IMR-90 (cell line): Measurements from ENCODE around the gene MCTP1. TPM values are rescaled to one million over a fixed set of nuclear protein-coding genes. Genes with fewer than 3 reads are reported as not detected.

Source experiments
- ATAC-seq: fragments of 200-7000 bp; cut with Tn5 transposase; 2 replicates; pipeline ENCODE4 v1.9.1; 2020; ENCODE audit warnings: low read depth, mild to moderate bottlenecking, moderate library complexity
- BruUV-seq: library from RNA; stranded (reverse); fragments of 400-500 nt; replicated peaks from 2 replicates; lab custom pipeline; 2021; lab: Mats Ljungman, UMichigan
- CTCF ChIA-PET: fragments of 300-600 bp; formaldehyde crosslinking; extraction: SDS; loops from one replicate; lab custom pipeline; 2021; ENCODE audit warnings: antibody characterized with exemption; lab: Yijun Ruan, JAX
- POLR2A ChIA-PET: fragments of 300-600 bp; sonication (Branson Sonifier 250); formaldehyde crosslinking; loops from one replicate; lab custom pipeline; 2022; ENCODE audit warnings: antibody characterized with exemption; ENCODE audit not compliant: unreplicated experiment; lab: Charles Lee
- DNase-seq: peaks from one replicate; pipeline ENCODE4 v3.0.0; 2013
- H2AFZ ChIP-seq: replicated peaks from 2 replicates; pipeline ENCODE3; 2013; ENCODE audit warnings: low read length, mild to moderate bottlenecking; ENCODE audit not compliant: poor library complexity
- H2AK5ac ChIP-seq: 2 replicates; pipeline ENCODE4 v1.6.1; 2013; ENCODE audit warnings: low read depth, low read length, inconsistent platforms
- H2AK9ac ChIP-seq: replicated peaks from 2 replicates; pipeline ENCODE3; 2013; ENCODE audit warnings: mild to moderate bottlenecking, low read depth, low read length, moderate library complexity; ENCODE audit not compliant: poor library complexity
- H2BK120ac ChIP-seq: 2 replicates; pipeline ENCODE4 v1.6.1; 2013; ENCODE audit warnings: low read depth, low read length, inconsistent platforms
- H2BK15ac ChIP-seq: 3 replicates; pipeline ENCODE4 v1.6.1; 2013; ENCODE audit warnings: low read depth, low read length, inconsistent platforms
- H2BK20ac ChIP-seq: 2 replicates; pipeline ENCODE4 v1.6.1; 2013; ENCODE audit warnings: low read depth, mild to moderate bottlenecking, inconsistent platforms, low read length, moderate library complexity
- H2BK5ac ChIP-seq: 2 replicates; pipeline ENCODE4 v1.6.1; 2013; ENCODE audit warnings: mild to moderate bottlenecking, low read depth, low read length, inconsistent platforms; ENCODE audit not compliant: poor library complexity, severe bottlenecking
- H3K14ac ChIP-seq: replicated peaks from 2 replicates; pipeline ENCODE4 v1.6.1; 2013; ENCODE audit warnings: low read depth, low read length, inconsistent platforms
- H3K18ac ChIP-seq: 2 replicates; pipeline ENCODE4 v1.6.1; 2013; ENCODE audit warnings: low read depth, low read length, control low read depth
- H3K23ac ChIP-seq: 2 replicates; pipeline ENCODE4 v1.6.1; 2013; ENCODE audit warnings: low read depth, low read length, inconsistent platforms
- H3K27ac ChIP-seq: 2 replicates; pipeline ENCODE4 v1.5.1; 2013; ENCODE audit warnings: mild to moderate bottlenecking, control low read depth, low read length; ENCODE audit not compliant: insufficient read depth
- H3K27me3 ChIP-seq: 2 replicates; pipeline ENCODE4 v1.6.1; 2013; ENCODE audit warnings: low read length; ENCODE audit not compliant: control insufficient read depth, insufficient read depth
- H3K36me3 ChIP-seq: 2 replicates; pipeline ENCODE4 v1.6.1; 2013; ENCODE audit warnings: low read length, mixed read lengths; ENCODE audit not compliant: control insufficient read depth, insufficient read depth
- H3K4ac ChIP-seq: 2 replicates; pipeline ENCODE4 v1.6.1; 2013; ENCODE audit warnings: low read depth, low read length, inconsistent platforms
- H3K4me1 ChIP-seq: 2 replicates; pipeline ENCODE4 v1.6.1; 2013; ENCODE audit warnings: low read length, mixed read lengths; ENCODE audit not compliant: control insufficient read depth, insufficient read depth
- H3K4me2 ChIP-seq: 2 replicates; pipeline ENCODE4 v1.6.1; 2013; ENCODE audit warnings: low read depth, mild to moderate bottlenecking, control low read depth, low read length, moderate library complexity
- H3K4me3 ChIP-seq: 2 replicates; pipeline ENCODE4 v1.5.1; 2013; ENCODE audit warnings: low read depth, mild to moderate bottlenecking, control low read depth, low read length, moderate library complexity; ENCODE audit not compliant: insufficient read depth
- H3K56ac ChIP-seq: 2 replicates; pipeline ENCODE4 v1.6.1; 2013; ENCODE audit warnings: low read length, inconsistent platforms; ENCODE audit not compliant: insufficient read depth; ENCODE audit errors: extremely low read depth
- H3K79me1 ChIP-seq, 2 experiments: 2 replicates each; pipeline ENCODE4 v1.6.1; 2013; ENCODE audit warnings: low read length in 2 of 2, inconsistent platforms in 1 of 2, low read depth in 1 of 2
- H3K9ac ChIP-seq: 2 replicates; pipeline ENCODE4 v1.6.1; 2013; ENCODE audit warnings: low read depth, low read length, control low read depth
- H3K9me1 ChIP-seq: 2 replicates; pipeline ENCODE4 v1.6.1; 2013; ENCODE audit warnings: low read length, inconsistent platforms; ENCODE audit not compliant: insufficient read depth
- H3K9me3 ChIP-seq: 2 replicates; pipeline ENCODE4 v1.6.1; 2013; ENCODE audit warnings: low read length; ENCODE audit not compliant: control insufficient read depth, insufficient read depth
- H4K20me1 ChIP-seq: 2 replicates; pipeline ENCODE4 v1.6.1; 2013; ENCODE audit warnings: low read length, inconsistent platforms; ENCODE audit not compliant: insufficient read depth
- H4K5ac ChIP-seq: 2 replicates; pipeline ENCODE4 v1.6.1; 2013; ENCODE audit warnings: mild to moderate bottlenecking, low read depth, low read length, control low read depth
- H4K8ac ChIP-seq, 2 experiments: 2 replicates each; pipeline ENCODE4 v1.6.1; 2013; ENCODE audit warnings: low read depth in 2 of 2, low read length in 2 of 2, control low read depth in 1 of 2, inconsistent platforms in 1 of 2
- H4K91ac ChIP-seq: 2 replicates; pipeline ENCODE4 v1.6.1; 2013; ENCODE audit warnings: low read depth, low read length, inconsistent platforms; ENCODE audit not compliant: insufficient read depth
- BHLHE40 ChIP-seq: fragments of 150-350 bp; IDR thresholded peaks from 2 replicates; pipeline ENCODE4 v1.6.1; 2016; ENCODE audit warnings: mild to moderate bottlenecking, low read depth, low read length
- CEBPB ChIP-seq: IDR thresholded peaks from 2 replicates; pipeline ENCODE4 v1.6.1; 2012; ENCODE audit warnings: low read depth, low read length, improper control_type of control experiment
- CHD1 ChIP-seq: IDR thresholded peaks from 2 replicates; pipeline ENCODE4 v1.6.1; 2012; ENCODE audit warnings: low read depth, low read length, improper control_type of control experiment
- FOS ChIP-seq: fragments of 150-350 bp; IDR thresholded peaks from 2 replicates; pipeline ENCODE4 v1.6.1; 2016; ENCODE audit warnings: low read depth, low read length
- MAFK ChIP-seq: IDR thresholded peaks from 2 replicates; pipeline ENCODE4 v1.6.1; 2012; ENCODE audit warnings: low read depth, low read length, improper control_type of control experiment
- MAZ ChIP-seq: IDR thresholded peaks from 2 replicates; pipeline ENCODE4 v1.6.1; 2012; ENCODE audit warnings: low read depth, mild to moderate bottlenecking, low read length, improper control_type of control experiment, moderate library complexity, borderline replicate concordance
- MXI1 ChIP-seq: IDR thresholded peaks from 2 replicates; pipeline ENCODE4 v1.6.1; 2012; ENCODE audit warnings: low read depth, mild to moderate bottlenecking, low read length, moderate library complexity, borderline replicate concordance
- NFE2L2 ChIP-seq: fragments of 150-350 bp; IDR thresholded peaks from 2 replicates; pipeline ENCODE4 v1.6.1; 2016; ENCODE audit warnings: low read depth, mild to moderate bottlenecking, low read length
- POLR2A ChIP-seq: IDR thresholded peaks from 2 replicates; pipeline ENCODE4 v1.6.1; 2012; ENCODE audit warnings: mild to moderate bottlenecking, low read depth, low read length
- RAD21 ChIP-seq: IDR thresholded peaks from 2 replicates; pipeline ENCODE4 v1.6.1; 2012; ENCODE audit warnings: low read length, improper control_type of control experiment
- RCOR1 ChIP-seq: IDR thresholded peaks from 2 replicates; pipeline ENCODE4 v1.6.1; 2012; ENCODE audit warnings: mild to moderate bottlenecking, low read length, improper control_type of control experiment; ENCODE audit not compliant: insufficient replicate concordance
- RFX5 ChIP-seq: IDR thresholded peaks from 2 replicates; pipeline ENCODE4 v1.8.0; 2012; ENCODE audit warnings: low read depth, mild to moderate bottlenecking, low read length, moderate library complexity
- SMC3 ChIP-seq: fragments of 150-350 bp; IDR thresholded peaks from 2 replicates; pipeline ENCODE4 v1.6.1; 2016; ENCODE audit warnings: low read depth, mild to moderate bottlenecking, antibody characterized with exemption, low read length, moderate library complexity
- WGBS, 2 experiments: methylation state at CpG; one replicate each; pipeline versions ENCODE4 v1.1.5 to v1.1.7; 2013; ENCODE audit warnings: missing lambda C conversion rate in 2 of 2; ENCODE audit not compliant: insufficient read length in 1 of 2; ENCODE audit errors: extremely low coverage in 2 of 2; 5-methylcytosine and 5-hydroxymethylcytosine counted together
- dilution Hi-C: fragments of 300-500 bp; cut with HindIII; formaldehyde crosslinking; loops from one replicate; pipeline ENCODE4 v1.14.3; 2018; ENCODE audit warnings: low sequenced_read_pairs; ENCODE audit not compliant: unreplicated experiment
- in situ Hi-C: fragments of 300-500 bp; cut with MboI; formaldehyde crosslinking; loops from 3 replicates; pipeline ENCODE4 v1.14.3; 2019; ENCODE audit warnings: low sequenced_read_pairs, inconsistent platforms, mixed read lengths
- intact Hi-C: fragments of 100-400 bp; cut with micrococcal nuclease; formaldehyde crosslinking; loops from 2 replicates; pipeline ENCODE4 v1.10.0; 2022
- polyA plus RNA-seq, 3 experiments: library from polyadenylated mRNA; depleted of rRNA; stranded (reverse); fragments of >200 nt; gene quantifications; 2 replicates each; pipeline ENCODE4 v1.2.3, GENCODE V29; 2012; ENCODE audit warnings: low replicate concordance in 1 of 3
- total RNA-seq: library from RNA; depleted of rRNA; stranded (reverse); fragments of >200 nt; gene quantifications from 2 replicates; pipeline ENCODE4 v1.2.3, GENCODE V29; 2012
- TF ChIP-seq, protein P1 (sequence below): fragments of 150-350 bp; IDR thresholded peaks from 2 replicates; pipeline ENCODE4 v1.6.1; 2017; ENCODE audit warnings: mild to moderate bottlenecking, antibody characterized with exemption, low read length, low read depth
- TF ChIP-seq, protein P2 (sequence below): fragments of 150-350 bp; IDR thresholded peaks from 2 replicates; pipeline ENCODE4 v1.6.1; 2016; ENCODE audit warnings: low read depth, mild to moderate bottlenecking, low read length, moderate library complexity, borderline replicate concordance
- TF ChIP-seq, protein P3 (sequence below): conservative IDR thresholded peaks from 2 replicates; pipeline ENCODE4 v1.5.1; 2012; ENCODE audit warnings: mild to moderate bottlenecking, low read depth, low read length, improper control_type of control experiment

The MCTP1 gene
- total and polyA plus RNA-seq, 2 of the 4 experiments (the other 2 are of a cell fraction), result 0.21 TPM; not detected in 1

DNA sequence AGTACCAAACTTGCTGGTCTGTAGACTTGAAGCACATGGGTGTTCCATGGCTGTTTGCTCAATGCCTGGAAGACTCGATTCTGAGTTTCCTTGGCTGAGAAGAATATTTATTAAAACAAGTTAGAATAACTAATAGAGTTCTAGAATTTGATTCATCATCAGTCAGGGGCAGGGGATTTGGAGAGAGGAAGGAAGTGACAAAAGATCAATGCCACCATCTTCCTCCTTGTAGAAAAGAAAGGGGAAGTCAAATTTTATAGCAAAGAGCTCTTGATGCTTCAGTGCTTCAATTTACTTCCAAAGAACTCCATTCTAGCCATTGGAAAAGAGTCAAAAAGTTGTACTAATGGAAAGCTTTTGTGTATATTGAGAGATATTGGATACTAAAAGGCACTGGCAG, 236.3 kb downstream of the MCTP1 start:
- Histone ChIP-seq H3K9me1 (no peaks in the 10 kb centered on the region), H2BK5ac (no peak overlapping the region), H3K79me1 (no peaks in the 10 kb centered on the region), H3K23ac (no peak overlapping the region), H2AK5ac (no peak overlapping the region), H3K27me3 (no peaks in the 10 kb centered on the region), H3K9ac (no peak overlapping the region), H4K20me1 (no peaks in the 10 kb centered on the region), H2BK20ac (no peak overlapping the region), H2BK15ac (no peak overlapping the region), H4K8ac (no peak overlapping the region), H3K4ac (no peak overlapping the region), H3K9me3 (no peaks in the 10 kb centered on the region), H3K27ac (no peak overlapping the region), H4K91ac (no peak overlapping the region), H3K4me1 (no peaks in the 10 kb centered on the region), H4K5ac (no peak overlapping the region), H3K4me2 (no peak overlapping the region), H3K14ac (no peak overlapping the region), H2BK120ac (no peak overlapping the region), H3K56ac (no peak overlapping the region), H2AK9ac (no peak overlapping the region), H3K18ac (no peak overlapping the region), H3K4me3 (no peak overlapping the region), H3K36me3 (no peaks in the 10 kb centered on the region), H2AFZ (no peak overlapping the region)
- DNase-seq (no peak), ATAC-seq (no peak)
- in situ Hi-C loops, result no loop called here
- TF ChIP-seq CHD1 (no peak), BHLHE40 (no peak), POLR2A (no peak), RFX5 (no peak), RAD21 (no peak), NFE2L2 (no peak), MAFK (no peak), SMC3 (no peak), RCOR1 (no peak), FOS (no peak), CEBPB (no peak), MXI1 (no peak), MAZ (no peak)
- TF ChIP-seq, protein P1, sequence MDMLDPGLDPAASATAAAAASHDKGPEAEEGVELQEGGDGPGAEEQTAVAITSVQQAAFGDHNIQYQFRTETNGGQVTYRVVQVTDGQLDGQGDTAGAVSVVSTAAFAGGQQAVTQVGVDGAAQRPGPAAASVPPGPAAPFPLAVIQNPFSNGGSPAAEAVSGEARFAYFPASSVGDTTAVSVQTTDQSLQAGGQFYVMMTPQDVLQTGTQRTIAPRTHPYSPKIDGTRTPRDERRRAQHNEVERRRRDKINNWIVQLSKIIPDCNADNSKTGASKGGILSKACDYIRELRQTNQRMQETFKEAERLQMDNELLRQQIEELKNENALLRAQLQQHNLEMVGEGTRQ, result no peak
- TF ChIP-seq, protein P2, sequence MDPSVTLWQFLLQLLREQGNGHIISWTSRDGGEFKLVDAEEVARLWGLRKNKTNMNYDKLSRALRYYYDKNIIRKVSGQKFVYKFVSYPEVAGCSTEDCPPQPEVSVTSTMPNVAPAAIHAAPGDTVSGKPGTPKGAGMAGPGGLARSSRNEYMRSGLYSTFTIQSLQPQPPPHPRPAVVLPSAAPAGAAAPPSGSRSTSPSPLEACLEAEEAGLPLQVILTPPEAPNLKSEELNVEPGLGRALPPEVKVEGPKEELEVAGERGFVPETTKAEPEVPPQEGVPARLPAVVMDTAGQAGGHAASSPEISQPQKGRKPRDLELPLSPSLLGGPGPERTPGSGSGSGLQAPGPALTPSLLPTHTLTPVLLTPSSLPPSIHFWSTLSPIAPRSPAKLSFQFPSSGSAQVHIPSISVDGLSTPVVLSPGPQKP, result no peak
- TF ChIP-seq, protein P3, sequence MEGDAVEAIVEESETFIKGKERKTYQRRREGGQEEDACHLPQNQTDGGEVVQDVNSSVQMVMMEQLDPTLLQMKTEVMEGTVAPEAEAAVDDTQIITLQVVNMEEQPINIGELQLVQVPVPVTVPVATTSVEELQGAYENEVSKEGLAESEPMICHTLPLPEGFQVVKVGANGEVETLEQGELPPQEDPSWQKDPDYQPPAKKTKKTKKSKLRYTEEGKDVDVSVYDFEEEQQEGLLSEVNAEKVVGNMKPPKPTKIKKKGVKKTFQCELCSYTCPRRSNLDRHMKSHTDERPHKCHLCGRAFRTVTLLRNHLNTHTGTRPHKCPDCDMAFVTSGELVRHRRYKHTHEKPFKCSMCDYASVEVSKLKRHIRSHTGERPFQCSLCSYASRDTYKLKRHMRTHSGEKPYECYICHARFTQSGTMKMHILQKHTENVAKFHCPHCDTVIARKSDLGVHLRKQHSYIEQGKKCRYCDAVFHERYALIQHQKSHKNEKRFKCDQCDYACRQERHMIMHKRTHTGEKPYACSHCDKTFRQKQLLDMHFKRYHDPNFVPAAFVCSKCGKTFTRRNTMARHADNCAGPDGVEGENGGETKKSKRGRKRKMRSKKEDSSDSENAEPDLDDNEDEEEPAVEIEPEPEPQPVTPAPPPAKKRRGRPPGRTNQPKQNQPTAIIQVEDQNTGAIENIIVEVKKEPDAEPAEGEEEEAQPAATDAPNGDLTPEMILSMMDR, result no peak
- no CpG with 5 or more reads among the region's 1 CpG for WGBS, 2 experiments
- intact Hi-C loops, result no loop called here
- POLR2A ChIA-PET, result no interaction called here
- dilution Hi-C loops, result no loop called here
- CTCF ChIA-PET, result no interaction called here
- no TSS peak for BruUV-seq
